Karpas-422 (cell line): ENCODE results near the gene KRTAP25-1. TPM values are rescaled to one million over a fixed set of nuclear protein-coding genes. Genes with fewer than 3 reads are reported as not detected.

Source experiments
- DNase-seq: peaks from one replicate; pipeline ENCODE4 v3.0.0-alpha.2; 2015
- H2AFZ ChIP-seq: fragments of 200-600 bp; sonication (generic); 2 replicates; pipeline ENCODE4 v1.6.1; 2014; ENCODE audit warnings: antibody characterized with exemption, low read length, mixed read lengths
- H3K27ac ChIP-seq: fragments of 200-600 bp; sonication (generic); 2 replicates; pipeline ENCODE4 v1.5.1; 2014; ENCODE audit warnings: mild to moderate bottlenecking, low read length, moderate library complexity
- H3K27me3 ChIP-seq: fragments of 200-600 bp; sonication (generic); 2 replicates; pipeline ENCODE4 v1.6.1; 2014; ENCODE audit warnings: low read length, mixed read lengths
- H3K36me3 ChIP-seq: fragments of 200-600 bp; sonication (generic); 2 replicates; pipeline ENCODE4 v1.6.1; 2014; ENCODE audit warnings: low read length, mixed read lengths; ENCODE audit not compliant: insufficient read depth
- H3K4me1 ChIP-seq: fragments of 200-600 bp; sonication (generic); 2 replicates; pipeline ENCODE4 v1.6.1; 2014; ENCODE audit warnings: mild to moderate bottlenecking, low read length, mixed read lengths
- H3K4me2 ChIP-seq: fragments of 200-600 bp; sonication (generic); 2 replicates; pipeline ENCODE4 v1.6.1; 2014; ENCODE audit warnings: low read length, low read depth, mild to moderate bottlenecking; ENCODE audit not compliant: poor library complexity, severe bottlenecking
- H3K4me3 ChIP-seq: fragments of 200-600 bp; sonication (generic); 2 replicates; pipeline ENCODE4 v1.5.1; 2014; ENCODE audit warnings: mild to moderate bottlenecking, antibody characterized with exemption, low read length, mixed read lengths
- H3K79me2 ChIP-seq: fragments of 200-600 bp; sonication (generic); 2 replicates; pipeline ENCODE4 v1.6.1; 2014; ENCODE audit warnings: mild to moderate bottlenecking, low read length, mixed read lengths
- H3K9ac ChIP-seq: fragments of 200-600 bp; sonication (generic); 2 replicates; pipeline ENCODE4 v1.6.0; 2014; ENCODE audit warnings: low read length
- H3K9me2 ChIP-seq: fragments of 200-600 bp; sonication (generic), shearing (Covaris generic); replicated peaks from 2 replicates; pipeline ENCODE4 v1.6.0; 2014; ENCODE audit warnings: mild to moderate bottlenecking, low read length, moderate library complexity; ENCODE audit not compliant: insufficient read depth
- H3K9me3 ChIP-seq: fragments of 300-700, 200-600 bp; sonication (generic); 2 replicates; pipeline ENCODE4 v1.6.1; 2014; ENCODE audit warnings: low read length, mixed read lengths
- H4K20me1 ChIP-seq: fragments of 200-600 bp; sonication (generic); 2 replicates; pipeline ENCODE4 v1.6.1; 2014; ENCODE audit warnings: mild to moderate bottlenecking, antibody characterized with exemption, low read length, low read depth; ENCODE audit not compliant: insufficient read depth
- total RNA-seq: library from RNA; depleted of rRNA; stranded (reverse); fragments of >200 nt; shearing (Covaris generic); gene quantifications from 2 replicates; pipeline ENCODE4 v1.2.3, GENCODE V29; 2014; ENCODE audit warnings: low replicate concordance; rRNA removed

KRTAP25-1 gene
- total RNA-seq, 1 experiment from 2014 or later, result not detected

DNA sequence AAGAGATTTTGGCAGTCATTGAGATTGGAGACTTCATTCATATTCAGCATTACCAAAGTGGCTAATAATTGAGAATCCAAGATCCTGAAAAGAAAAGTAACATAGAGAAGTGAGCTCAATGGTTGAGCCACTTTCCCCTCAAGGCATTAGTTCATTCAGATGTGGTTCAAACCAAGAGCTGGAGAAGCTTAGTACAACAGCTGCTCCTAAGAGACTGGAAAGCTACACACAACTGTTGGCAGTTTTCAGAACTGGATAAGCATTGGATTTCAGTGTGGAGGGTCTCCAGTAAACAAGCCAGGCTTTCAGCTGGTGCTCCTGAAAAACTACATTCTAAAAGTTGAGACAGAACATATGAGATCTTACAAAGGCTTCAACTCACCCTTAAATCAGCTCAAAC is 44.3 kb downstream of the KRTAP25-1 start:
- Histone ChIP-seq H3K4me3 (no peak overlapping the region), H3K27ac (no peak overlapping the region), H3K27me3 (no peaks in the 10 kb centered on the region), H3K4me2 (no peak overlapping the region), H3K9me2 (no peaks in the 10 kb centered on the region), H2AFZ (no peak overlapping the region), H3K79me2 (no peaks in the 10 kb centered on the region), H3K9me3 (no peaks in the 10 kb centered on the region), H3K36me3 (no peaks in the 10 kb centered on the region), H4K20me1 (no peaks in the 10 kb centered on the region), H3K4me1 (no peaks in the 10 kb centered on the region), H3K9ac (no peak overlapping the region)
- DNase-seq, result no peak

- H3K79me2 ChIP-seq, result no peaks in the 10 kb centered on the region
- no peaks in the 10 kb centered on the region for H3K9me3 ChIP-seq
- no peaks in the 10 kb centered on the region for H3K36me3 ChIP-seq
- DNase-seq, result no peak
- H3K4me3 ChIP-seq, result no peak overlapping the region
- H4K20me1 ChIP-seq, result no peaks in the 10 kb centered on the region
- H2AFZ ChIP-seq, result no peak overlapping the region
- H3K9ac ChIP-seq, result no peak overlapping the region
- no peaks in the 10 kb centered on the region for H3K27me3 ChIP-seq
- no peaks in the 10 kb centered on the region for H3K4me1 ChIP-seq
- H3K9me2 ChIP-seq, result no peaks in the 10 kb centered on the region
- H3K4me2 ChIP-seq, result no peak overlapping the region
- H3K27ac ChIP-seq, result no peak overlapping the region
These were observed 45.6 kb downstream of the KRTAP25-1 start for GRCh38 chr21:30243691-30244090.

DNA sequence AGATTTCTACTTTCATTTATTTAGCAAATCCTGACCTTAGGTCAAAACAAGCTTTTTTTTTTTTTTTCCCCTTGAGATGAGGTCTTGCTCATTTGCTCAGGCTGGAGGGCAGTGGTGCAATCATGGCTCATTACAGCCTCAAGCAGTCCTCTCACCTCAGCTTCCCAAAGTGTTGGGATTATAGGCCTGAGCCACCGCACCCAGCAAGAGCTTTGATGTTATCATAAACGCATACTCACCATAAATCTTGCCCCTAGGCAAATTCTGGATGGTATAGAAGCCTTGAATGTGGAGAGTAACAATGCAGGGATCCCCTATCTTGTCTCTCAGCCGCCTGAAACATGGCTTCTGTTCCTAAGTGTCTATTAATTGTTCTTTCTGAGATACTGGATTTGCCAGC is 48.7 kb downstream of the KRTAP25-1 start:
- H2AFZ ChIP-seq, result no peak overlapping the region
- no peaks in the 10 kb centered on the region for H3K4me1 ChIP-seq
- H3K36me3 ChIP-seq, result no peaks in the 10 kb centered on the region
- no peak overlapping the region for H3K4me2 ChIP-seq
- H3K27ac ChIP-seq, result no peak overlapping the region
- no peaks in the 10 kb centered on the region for H4K20me1 ChIP-seq
- H3K4me3 ChIP-seq, result no peak overlapping the region
- H3K9ac ChIP-seq, result no peak overlapping the region
- DNase-seq, result no peak
- H3K9me3 ChIP-seq, result no peaks in the 10 kb centered on the region
- H3K27me3 ChIP-seq, result no peaks in the 10 kb centered on the region
- no peaks in the 10 kb centered on the region for H3K9me2 ChIP-seq
- H3K79me2 ChIP-seq, result no peaks in the 10 kb centered on the region

Other genes with a start within 250 kb of the KRTAP25-1 start
- gene CLDN17, start 122.7 kb downstream of the KRTAP25-1 start, total RNA-seq, result not detected in 2 replicates
- not detected in 2 replicates for gene CLDN8, start 73.4 kb downstream of the KRTAP25-1 start, total RNA-seq
- gene KRTAP24-1, start 6.6 kb downstream of the KRTAP25-1 start, total RNA-seq, result not detected in 2 replicates
- not detected in 2 replicates for gene KRTAP26-1, start 30.8 kb upstream of the KRTAP25-1 start, total RNA-seq
- gene KRTAP27-1, start 48.2 kb upstream of the KRTAP25-1 start, total RNA-seq, result not detected in 2 replicates
- not detected in 2 replicates for gene KRTAP23-1, start 59.1 kb upstream of the KRTAP25-1 start, total RNA-seq
- not detected in 2 replicates for gene KRTAP13-2, start 82.8 kb upstream of the KRTAP25-1 start, total RNA-seq
- gene KRTAP13-1, start 106.5 kb upstream of the KRTAP25-1 start, total RNA-seq, result not detected in 2 replicates
- not detected in 2 replicates for gene KRTAP13-3, start 136.4 kb upstream of the KRTAP25-1 start, total RNA-seq
- gene KRTAP13-4, start 140.7 kb upstream of the KRTAP25-1 start, total RNA-seq, result not detected in 2 replicates
- gene KRTAP15-1, start 150.8 kb upstream of the KRTAP25-1 start, total RNA-seq, result not detected in 2 replicates
- not detected in 2 replicates for gene KRTAP19-1, start 190.9 kb upstream of the KRTAP25-1 start, total RNA-seq
- gene KRTAP19-2, start 197.9 kb upstream of the KRTAP25-1 start, total RNA-seq, result not detected in 2 replicates
- gene KRTAP19-3, start 202.5 kb upstream of the KRTAP25-1 start, total RNA-seq, result not detected in 2 replicates
- not detected in 2 replicates for gene KRTAP19-4, start 207.7 kb upstream of the KRTAP25-1 start, total RNA-seq
- not detected in 2 replicates for gene KRTAP19-5, start 212.6 kb upstream of the KRTAP25-1 start, total RNA-seq